Fibroblast of lung (primary cell): Measurements from ENCODE around the gene INHBC. TPM values are rescaled to one million over a fixed set of nuclear protein-coding genes. Genes with fewer than 3 reads are reported as not detected.

Source experiments
- DNase-seq, 2 donors: peaks; one replicate each; pipeline versions ENCODE4 v3.0.0 to v3.0.0-alpha.2; 2010; ENCODE audit warnings: low read depth in 2 of 2
- H2AFZ ChIP-seq: 2 replicates; pipeline ENCODE4 v1.5.1; 2012; ENCODE audit warnings: low read length, control low read depth, inconsistent platforms
- H3K27ac ChIP-seq: 2 replicates; pipeline ENCODE4 v1.5.1; 2011; ENCODE audit warnings: low read length, control low read depth; ENCODE audit not compliant: insufficient read depth
- H3K27me3 ChIP-seq: 2 replicates; pipeline ENCODE4 v1.5.1; 2011; ENCODE audit warnings: mild to moderate bottlenecking, low read length; ENCODE audit not compliant: control insufficient read depth, insufficient read depth
- H3K36me3 ChIP-seq: 2 replicates; pipeline ENCODE4 v1.5.1; 2011; ENCODE audit warnings: low read length; ENCODE audit not compliant: control insufficient read depth, insufficient read depth
- H3K4me1 ChIP-seq: 2 replicates; pipeline ENCODE4 v1.5.1; 2011; ENCODE audit warnings: low read length; ENCODE audit not compliant: control insufficient read depth, insufficient read depth; ENCODE audit errors: extremely low read depth
- H3K4me2 ChIP-seq: 2 replicates; pipeline ENCODE4 v1.5.1; 2011; ENCODE audit warnings: low read length, control low read depth; ENCODE audit not compliant: insufficient read depth; ENCODE audit errors: extremely low read depth
- H3K4me3 ChIP-seq, 4 experiments: fragments of 200-600 bp in 1 of 4; sonication (generic) in 1 of 4; replicated peaks in 1 of 4; 2 replicates each; pipeline ENCODE4 v1.5.1; 2011 to 2016; ENCODE audit warnings: low read length in 4 of 4, low read depth in 3 of 4, mild to moderate bottlenecking in 3 of 4, control low read depth in 2 of 4, inconsistent platforms in 1 of 4, mixed read lengths in 1 of 4; ENCODE audit not compliant: insufficient read depth in 1 of 4; ENCODE audit errors: control extremely low read depth in 1 of 4
- H3K79me2 ChIP-seq: 2 replicates; pipeline ENCODE4 v1.5.1; 2012; ENCODE audit warnings: mild to moderate bottlenecking, low read length, inconsistent platforms; ENCODE audit not compliant: control insufficient read depth, insufficient read depth
- H3K9ac ChIP-seq: 2 replicates; pipeline ENCODE4 v1.5.1; 2011; ENCODE audit warnings: mild to moderate bottlenecking, low read length, control low read depth; ENCODE audit not compliant: insufficient read depth
- H3K9me3 ChIP-seq: 2 replicates; pipeline ENCODE4 v1.5.1; 2012; ENCODE audit warnings: low read depth, low read length; ENCODE audit not compliant: control insufficient read depth, insufficient read depth
- H4K20me1 ChIP-seq: 2 replicates; pipeline ENCODE4 v1.5.1; 2011; ENCODE audit warnings: low read length; ENCODE audit not compliant: control insufficient read depth, insufficient read depth; ENCODE audit errors: extremely low read depth
- CTCF ChIP-seq, 2 donors: IDR thresholded peaks in 1 of 2; conservative IDR thresholded peaks in 1 of 2; 1 replicate in 1 of 2; 2 replicates in 1 of 2; pipeline ENCODE4 v1.5.1; 2011 to 2012; ENCODE audit warnings: low read length in 2 of 2, control low read depth in 1 of 2, inconsistent platforms in 1 of 2, low read depth in 1 of 2, mild to moderate bottlenecking in 1 of 2
- EZH2 ChIP-seq: IDR thresholded peaks from 2 replicates; pipeline ENCODE4 v1.5.1; 2012; ENCODE audit warnings: low read length, control low read depth, mild to moderate bottlenecking; ENCODE audit errors: missing control alignments
- polyA plus RNA-seq, 2 donors: library from polyadenylated mRNA; depleted of rRNA in 1 of 2; stranded (reverse) in 1 of 2; unstranded in 1 of 2; fragments of >200 nt; gene quantifications; 2 replicates each; pipeline ENCODE4 v1.2.1, GENCODE V29; 2011 to 2012; ENCODE audit warnings: missing spikeins in 1 of 2
- total RNA-seq: library from RNA; depleted of rRNA; stranded (reverse); fragments of >200 nt; gene quantifications from 2 replicates; pipeline ENCODE4 v1.2.1, GENCODE V29; 2014

Gene INHBC
- total and polyA plus RNA-seq, 2 donors (not counting 1 experiment from before 2014, with no cell fraction given): 0.05 TPM; not detected in 1

DNA sequence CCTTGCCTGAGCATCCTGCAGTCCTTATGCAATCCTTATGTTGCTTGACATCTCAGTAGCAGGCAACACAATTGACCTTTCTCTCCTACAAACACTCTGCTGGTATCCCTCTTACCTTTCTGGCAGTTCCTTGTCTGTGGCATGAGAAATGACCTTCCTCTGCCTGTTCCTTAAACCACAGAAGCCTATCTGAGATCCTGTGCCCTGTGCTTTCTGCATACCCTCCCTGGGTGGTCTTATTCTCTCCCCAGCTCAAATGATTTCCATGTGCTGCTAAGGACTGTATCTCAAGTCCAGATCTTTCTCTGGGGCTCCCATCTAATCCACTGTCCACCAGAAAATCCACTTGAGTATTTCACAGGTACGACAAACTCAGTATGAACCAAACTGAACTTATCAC, 47.1 kb downstream of the INHBC start:
- H3K9me3 ChIP-seq: no peaks in the 10 kb centered on the region
- H3K27me3 ChIP-seq: peaks cover 20% of the 10 kb centered on the region
- H2AFZ ChIP-seq: no peak overlapping the region
- no peaks in the 10 kb centered on the region for H3K36me3 ChIP-seq
- no peak for TF ChIP-seq EZH2
- TF ChIP-seq CTCF (conservative IDR thresholded peaks at IDR 0.05 in 1 of 2, IDR thresholded peaks at IDR 0.05 in 1 of 2; ENCODE audit: low read depth in 1 of 2, low read length in 2 of 2): no peak
- H3K4me1 ChIP-seq: peaks cover 5% of the 10 kb centered on the region
- H3K79me2 ChIP-seq: no peaks in the 10 kb centered on the region
- H3K9ac ChIP-seq: no peak overlapping the region
- H4K20me1 ChIP-seq: no peaks in the 10 kb centered on the region
- DNase-seq: no peak
- H3K4me3 ChIP-seq: no peak overlapping the region
- no peak overlapping the region for H3K4me2 ChIP-seq
- H3K27ac ChIP-seq: no peak overlapping the region

- Histone ChIP-seq H3K36me3 (no peaks in the 10 kb centered on the region), H3K4me2 (no peak overlapping the region), H3K4me3 (no peak overlapping the region), H3K27me3 (peaks cover 15% of the 10 kb centered on the region), H3K4me1 (peaks cover 8% of the 10 kb centered on the region), H2AFZ (no peak overlapping the region), H3K79me2 (peaks cover 5% of the 10 kb centered on the region), H4K20me1 (no peaks in the 10 kb centered on the region), H3K9ac (no peak overlapping the region), H3K27ac (no peak overlapping the region), H3K9me3 (no peaks in the 10 kb centered on the region)
- peak in 1 of 2 donors; percentile 86 for DNase-seq
- TF ChIP-seq CTCF (conservative IDR thresholded peaks at IDR 0.05 in 1 of 2, IDR thresholded peaks at IDR 0.05 in 1 of 2; ENCODE audit: low read depth in 1 of 2, low read length in 2 of 2): no peak
- TF ChIP-seq EZH2: no peak
These were observed 48.9 kb downstream of the INHBC start for GRCh38 chr12:57483466-57483865.

GRCh38 chr12:57485695-57486094, 51.1 kb downstream of the INHBC start:
- no peak overlapping the region for H3K4me3 ChIP-seq
- H3K27me3 ChIP-seq: peaks cover 7% of the 10 kb centered on the region
- no peaks in the 10 kb centered on the region for H4K20me1 ChIP-seq
- TF ChIP-seq CTCF (conservative IDR thresholded peaks at IDR 0.05 in 1 of 2, IDR thresholded peaks at IDR 0.05 in 1 of 2; ENCODE audit: low read depth in 1 of 2, low read length in 2 of 2) (no peak), EZH2 (no peak)
- DNase-seq: no peak
- no peak overlapping the region for H3K9ac ChIP-seq
- H3K4me2 ChIP-seq: no peak overlapping the region
- H3K79me2 ChIP-seq: peaks cover 21% of the 10 kb centered on the region
- peaks cover 10% of the 10 kb centered on the region for H3K36me3 ChIP-seq
- H2AFZ ChIP-seq: no peak overlapping the region
- H3K9me3 ChIP-seq: no peaks in the 10 kb centered on the region
- H3K4me1 ChIP-seq: peaks cover 15% of the 10 kb centered on the region
- H3K27ac ChIP-seq: no peak overlapping the region
